ENCODE measurements around the gene D2HGDH. TPM values are rescaled to one million over a fixed set of nuclear protein-coding genes. Genes with fewer than 3 reads are reported as not detected.

D2HGDH gene
- total RNA-seq, 3 donors from 2014 or later, result 52.2 to 88.6 (median 63.0) TPM

GRCh38 chr2:241721852-241722251 is 12.6 kb upstream of the D2HGDH start:
- Histone ChIP-seq H3K4me3 (no peak overlapping the region), H3K36me3 (ENCODE audit: low read depth) (peaks cover 4% of the 10 kb centered on the region), H3K9me3 (peaks cover 4% of the 10 kb centered on the region), H3K4me1 (ENCODE audit: low read depth) (no peaks in the 10 kb centered on the region)
- intact Hi-C loops (cut with DNase I, micrococcal nuclease), result no loop called here
- no peak for DNase-seq
- no peak for ATAC-seq
- TF ChIP-seq CTCF (IDR thresholded peaks at IDR 0.05), result no peak

- H3K4me1 ChIP-seq (ENCODE audit: low read depth), result no peaks in the 10 kb centered on the region
- no peak for ATAC-seq
- no peak for TF ChIP-seq CTCF (IDR thresholded peaks at IDR 0.05)
- DNase-seq, result no peak
- H3K9me3 ChIP-seq, result peaks cover 4% of the 10 kb centered on the region
- H3K36me3 ChIP-seq (ENCODE audit: low read depth), result peaks cover 4% of the 10 kb centered on the region
- intact Hi-C loops (cut with DNase I, micrococcal nuclease), result no loop called here
- no peak overlapping the region for H3K4me3 ChIP-seq
These were observed 11.5 kb upstream of the D2HGDH start for GRCh38 chr2:241722896-241723454.

GRCh38 chr2:241724259-241724974 is 10.0 kb upstream of the D2HGDH start:
- Histone ChIP-seq H3K36me3 (ENCODE audit: low read depth) (peaks cover 4% of the 10 kb centered on the region), H3K9me3 (peaks cover 4% of the 10 kb centered on the region), H3K4me1 (ENCODE audit: low read depth) (no peaks in the 10 kb centered on the region), H3K4me3 (no peak overlapping the region)
- TF ChIP-seq CTCF (IDR thresholded peaks at IDR 0.05), result no peak
- no peak for ATAC-seq
- intact Hi-C loops (cut with DNase I, micrococcal nuclease), result no loop called here
- no peak for DNase-seq

- no peaks in the 10 kb centered on the region for H3K36me3 ChIP-seq (ENCODE audit: low read depth)
- H3K4me3 ChIP-seq, result no peak overlapping the region
- peaks cover 4% of the 10 kb centered on the region for H3K9me3 ChIP-seq
- no peak for DNase-seq
- no peaks in the 10 kb centered on the region for H3K4me1 ChIP-seq (ENCODE audit: low read depth)
- TF ChIP-seq CTCF (IDR thresholded peaks at IDR 0.05), result no peak
- no peak for ATAC-seq
- intact Hi-C loops (cut with DNase I, micrococcal nuclease), result no loop called here
These were observed 9.2 kb upstream of the D2HGDH start for GRCh38 chr2:241724975-241725870.

GRCh38 chr2:241726459-241726858 is 8.0 kb upstream of the D2HGDH start:
- Histone ChIP-seq H3K4me1 (ENCODE audit: low read depth) (no peaks in the 10 kb centered on the region), H3K9me3 (peaks cover 4% of the 10 kb centered on the region), H3K36me3 (ENCODE audit: low read depth) (no peaks in the 10 kb centered on the region), H3K4me3 (no peak overlapping the region)
- TF ChIP-seq CTCF (IDR thresholded peaks at IDR 0.05), result no peak
- intact Hi-C loops (cut with DNase I, micrococcal nuclease), result no loop called here
- DNase-seq (no peak), ATAC-seq (no peak)
